Neural progenitor cell (in vitro differentiated cells): ENCODE results near the gene LRRC40.

Experiments
- CTCF ChIP-seq: fragments of 200-600 bp; sonication (generic); IDR thresholded peaks from 2 replicates; pipeline ENCODE4 v1.5.1; 2017; ENCODE audit warnings: antibody characterized with exemption, mild to moderate bottlenecking
- EZH2 ChIP-seq: fragments of 200-600 bp; sonication (generic); IDR thresholded peaks from 2 replicates; pipeline ENCODE4 v1.6.1; 2017; ENCODE audit warnings: antibody characterized with exemption, mild to moderate bottlenecking, moderate library complexity
- EZH2phosphoT487 ChIP-seq: fragments of 200-600 bp; sonication (generic); IDR thresholded peaks from 2 replicates; pipeline ENCODE4 v1.6.1; 2017; ENCODE audit warnings: antibody characterized with exemption

GRCh38 chr1:70228670-70229069, 23.3 kb upstream of the LRRC40 start:
- TF ChIP-seq EZH2phosphoT487: no peak
- TF ChIP-seq EZH2: no peak
- TF ChIP-seq CTCF: no peak
